ENCODE data around the gene ANGEL2. TPM values are rescaled to one million over a fixed set of nuclear protein-coding genes. Genes with fewer than 3 reads are reported as not detected.

The ANGEL2 gene
- total and polyA plus RNA-seq, 2 of the 4 experiments (the other 2 are of a cell fraction): 13.4 to 44.1 TPM

DNA sequence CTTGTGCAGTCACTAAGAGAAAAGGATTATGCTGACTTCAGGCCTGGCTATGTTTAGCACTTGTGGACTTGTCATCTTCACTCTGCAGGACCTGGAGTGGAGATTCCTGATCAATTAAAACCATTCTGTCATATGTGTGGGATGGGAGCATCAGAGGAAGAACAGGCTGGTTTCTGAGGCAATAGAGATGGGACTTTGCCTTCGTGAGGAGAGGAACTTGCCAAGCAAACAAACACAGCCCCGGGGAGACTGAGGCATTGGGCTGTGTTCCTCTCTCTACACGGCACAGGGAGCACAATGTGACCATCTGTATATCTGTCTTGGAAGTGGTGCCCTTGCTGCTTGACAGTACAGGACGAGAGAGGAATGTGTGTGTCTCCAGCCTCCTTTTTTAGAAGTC, 42.2 kb downstream of the ANGEL2 start:
- no peak overlapping the region for H3K4ac ChIP-seq (ENCODE audit: low read depth, low read length)
- H4K8ac ChIP-seq (ENCODE audit: low read depth in 2 of 2, low read length in 2 of 2): no peak overlapping the region
- no peak overlapping the region for H3K56ac ChIP-seq (ENCODE audit: extremely low read depth, insufficient read depth, low read length)
- H3K9ac ChIP-seq (ENCODE audit: low read depth, low read length): no peak overlapping the region
- dilution Hi-C loops (cut with HindIII; ENCODE audit: low sequenced_read_pairs, unreplicated experiment): no loop called here
- no peak for TF ChIP-seq RFX5 (IDR thresholded peaks at IDR 0.05; ENCODE audit: low read depth, low read length)
- WGBS, 2 experiments (ENCODE audit: extremely low coverage in 2 of 2, insufficient read length in 1 of 2): 80% methylated on average over 2 of the region's 4 CpGs; no CpG with 5 or more reads in 1 of the 2 experiments
- H2AK9ac ChIP-seq (replicated peaks; ENCODE audit: low read depth, low read length, poor library complexity): no peak overlapping the region
- CTCF ChIA-PET: no interaction called here
- no peak overlapping the region for H3K4me3 ChIP-seq (ENCODE audit: insufficient read depth, low read depth, low read length)
- H3K9me1 ChIP-seq (ENCODE audit: insufficient read depth, low read length): no peaks in the 10 kb centered on the region
- H3K18ac ChIP-seq (ENCODE audit: low read depth, low read length): no peak overlapping the region
- H3K79me1 ChIP-seq (ENCODE audit: low read depth in 1 of 2, low read length in 2 of 2): no peaks in the 10 kb centered on the region
- no peak overlapping the region for H3K14ac ChIP-seq (replicated peaks; ENCODE audit: low read depth, low read length)
- H4K91ac ChIP-seq (ENCODE audit: insufficient read depth, low read depth, low read length): no peak overlapping the region
- peaks cover 2% of the 10 kb centered on the region; the same call in 1 of the 2 replicates for H3K4me1 ChIP-seq (ENCODE audit: control insufficient read depth, insufficient read depth, low read length)
- H3K4me2 ChIP-seq (ENCODE audit: low read depth, low read length): no peak overlapping the region
- no peak overlapping the region for H2AK5ac ChIP-seq (ENCODE audit: low read depth, low read length)
- H2BK20ac ChIP-seq (ENCODE audit: low read depth, low read length): no peak overlapping the region
- DNase-seq (no peak), ATAC-seq (ENCODE audit: low read depth) (no peak)
- H2BK5ac ChIP-seq (ENCODE audit: low read depth, low read length, poor library complexity, severe bottlenecking): no peak overlapping the region
- no peak overlapping the region for H2BK120ac ChIP-seq (ENCODE audit: low read depth, low read length)
- H3K27me3 ChIP-seq (ENCODE audit: control insufficient read depth, insufficient read depth, low read length): no peaks in the 10 kb centered on the region
- in situ Hi-C loops (cut with MboI; ENCODE audit: low sequenced_read_pairs): no loop called here
- H2AFZ ChIP-seq (replicated peaks; ENCODE audit: low read length, poor library complexity): no peak overlapping the region
- BruUV-seq (replicated peaks): no TSS peak
- POLR2A ChIA-PET (ENCODE audit: unreplicated experiment): no interaction called here
- H3K36me3 ChIP-seq (ENCODE audit: control insufficient read depth, insufficient read depth, low read length): peaks cover 21% of the 10 kb centered on the region
- no peaks in the 10 kb centered on the region for H3K9me3 ChIP-seq (ENCODE audit: control insufficient read depth, insufficient read depth, low read length)
- no peak overlapping the region for H3K23ac ChIP-seq (ENCODE audit: low read depth, low read length)
- intact Hi-C loops (cut with micrococcal nuclease): no loop called here
- no peaks in the 10 kb centered on the region for H4K20me1 ChIP-seq (ENCODE audit: insufficient read depth, low read length)
- no peak overlapping the region for H4K5ac ChIP-seq (ENCODE audit: low read depth, low read length)
- H2BK15ac ChIP-seq (ENCODE audit: low read depth, low read length): no peak overlapping the region
- H3K27ac ChIP-seq (ENCODE audit: insufficient read depth, low read length): no peak overlapping the region
